ENCODE measurements around the gene GADD45GIP1.
"Not testable (repeated sequence)": the region's sequence is repeated elsewhere in the genome, so short reads cannot be mapped to it uniquely, and the experiment has no call there.

The GADD45GIP1 gene

GRCh38 chr19:12987781-12988180, 30.8 kb upstream of the GADD45GIP1 start:
- no peak for FAIRE-seq

GRCh38 chr19:12987190-12987589, 30.2 kb upstream of the GADD45GIP1 start:
- FAIRE-seq: no peak

DNA sequence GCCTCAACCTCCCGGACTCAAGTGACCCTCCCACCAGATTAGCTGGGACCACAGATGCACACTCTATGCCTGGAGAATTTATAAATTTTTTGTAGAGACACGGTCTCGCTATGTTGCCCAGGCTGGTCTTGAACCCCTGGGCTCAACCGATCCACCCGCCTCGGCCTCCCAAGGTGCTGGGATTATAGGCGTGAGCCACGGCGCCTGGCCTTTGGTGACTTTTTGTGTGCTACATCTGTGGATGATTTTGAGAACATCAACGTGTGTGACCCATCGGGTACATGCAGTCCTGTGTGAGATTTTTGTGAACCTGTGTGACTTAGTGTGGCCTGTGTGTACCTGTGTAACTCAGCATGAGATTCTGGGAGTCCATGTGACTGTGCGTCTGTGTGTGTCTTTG, 29.7 kb upstream of the GADD45GIP1 start:
- FAIRE-seq: no peak

DNA sequence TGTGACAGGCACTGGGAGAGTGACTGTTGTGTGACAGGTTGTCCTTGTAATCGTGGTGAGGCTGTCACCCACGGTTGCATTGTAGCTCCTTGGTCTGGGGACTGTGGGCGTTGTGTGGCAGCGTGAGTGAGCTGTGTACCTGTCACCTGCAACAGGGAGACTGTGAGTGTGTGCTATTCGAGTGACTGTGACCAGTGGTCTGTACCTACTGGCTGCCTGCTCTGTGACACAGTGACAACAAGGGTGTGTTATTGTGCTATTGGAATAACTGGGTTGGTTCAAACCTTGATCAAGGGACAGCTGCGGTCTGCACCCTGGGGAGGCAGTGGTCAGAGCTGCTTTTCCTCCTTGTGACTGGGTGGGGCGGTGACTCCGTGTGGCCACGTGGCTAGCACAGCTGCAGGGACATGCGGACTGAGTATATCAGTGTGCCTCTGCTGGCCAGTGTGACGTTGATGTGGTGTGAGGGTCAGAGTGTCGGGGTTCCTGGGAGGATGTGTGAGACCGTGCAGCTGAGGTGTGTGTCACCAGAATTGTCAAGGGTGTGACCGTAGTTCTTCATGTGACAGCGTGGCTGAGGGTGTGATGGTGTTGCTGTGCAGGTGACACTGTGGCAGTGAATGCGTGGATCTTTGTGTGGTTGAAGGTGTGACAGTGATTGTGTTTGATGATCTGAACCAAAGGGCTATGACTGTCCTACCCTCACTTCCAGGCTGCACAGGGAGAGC, 28.2 kb upstream of the GADD45GIP1 start:
- no peak for FAIRE-seq

DNA sequence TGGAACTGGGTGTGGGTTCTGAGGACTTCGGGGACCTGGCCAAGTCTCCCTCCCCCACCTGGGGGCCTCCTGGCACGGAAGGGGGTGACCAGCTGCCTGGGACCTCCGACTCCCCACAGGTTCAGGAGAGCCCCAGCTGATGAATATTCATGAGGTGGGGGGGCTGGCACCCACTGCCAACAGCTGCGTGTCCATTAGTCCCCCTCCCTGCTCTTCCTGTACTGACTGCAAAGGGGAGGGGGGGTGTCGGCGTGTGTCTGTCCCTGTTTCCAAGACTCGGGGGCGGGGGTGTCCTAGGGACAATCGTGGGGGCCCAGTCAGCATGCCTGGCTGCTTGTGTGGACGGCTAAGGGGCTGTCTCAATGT, 27.6 kb upstream of the GADD45GIP1 start:
- no peak for FAIRE-seq

GRCh38 chr19:12984143-12984627, 27.2 kb upstream of the GADD45GIP1 start:
- no peak for FAIRE-seq

GRCh38 chr19:12983542-12984142, 26.6 kb upstream of the GADD45GIP1 start:
- FAIRE-seq: no peak

DNA sequence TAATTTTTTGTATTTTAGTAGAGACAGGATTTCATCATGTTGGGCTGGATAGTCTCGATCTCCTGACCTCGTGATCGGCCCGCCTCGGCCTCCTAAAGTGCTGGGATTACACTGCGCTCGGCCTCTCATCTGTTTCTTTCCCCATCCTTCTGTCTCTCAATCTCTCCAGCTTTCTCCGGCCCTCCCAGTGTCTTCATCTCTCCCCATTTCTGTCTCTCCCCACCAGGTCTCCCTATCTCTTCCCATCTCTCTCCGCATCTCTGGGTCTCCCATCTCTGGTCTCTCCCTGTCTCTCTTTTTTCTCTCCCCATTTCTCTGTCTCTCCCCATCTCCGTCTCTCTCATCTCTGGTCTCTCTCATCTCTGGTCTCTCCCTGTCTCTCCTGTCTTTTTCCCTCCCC, 26.1 kb upstream of the GADD45GIP1 start:
- FAIRE-seq: no peak

DNA sequence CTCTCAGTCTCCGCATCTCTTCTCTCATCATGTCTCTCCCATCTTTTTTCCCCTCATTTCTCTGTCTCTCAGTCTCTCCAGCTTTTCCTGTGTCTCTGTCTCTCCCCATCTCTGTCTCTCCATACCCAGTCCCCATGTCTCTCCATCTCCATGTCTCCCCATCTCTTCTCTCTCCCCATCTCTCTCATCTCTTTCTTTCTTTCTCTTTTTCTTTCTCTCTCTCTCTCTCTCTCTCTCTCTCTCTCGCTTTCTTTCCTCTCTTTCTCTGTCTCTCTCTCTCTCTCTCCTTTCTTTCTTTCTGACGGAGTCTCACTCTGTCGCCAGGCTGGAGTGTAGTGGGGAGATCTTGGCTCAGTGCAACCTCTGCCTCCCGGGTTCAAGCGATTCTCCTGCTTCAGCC, 25.6 kb upstream of the GADD45GIP1 start:
- no peak for FAIRE-seq

- FAIRE-seq: no peak
Observed at GRCh38 chr19:12979974-12980373, 23.0 kb upstream of the GADD45GIP1 start.

DNA sequence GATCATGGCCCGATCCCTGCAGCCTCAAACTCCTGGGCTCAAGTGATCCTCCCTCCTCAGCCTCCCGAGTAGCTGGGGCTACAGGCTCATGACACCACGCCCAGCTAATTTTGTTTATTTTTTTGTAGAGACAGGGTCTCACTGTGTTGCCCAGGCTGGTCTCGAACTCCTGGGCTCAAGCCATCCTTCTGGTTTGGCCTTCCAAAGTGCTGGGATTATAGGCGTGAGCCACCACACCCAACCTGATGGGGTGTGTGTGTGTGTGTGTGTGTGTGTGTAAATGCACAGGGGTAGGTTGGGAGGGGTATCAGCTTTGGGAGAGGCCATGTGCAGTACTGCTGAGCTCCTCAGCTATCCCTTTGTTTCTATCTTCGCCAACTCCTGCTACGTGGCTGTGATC, 19.1 kb upstream of the GADD45GIP1 start:
- FAIRE-seq: not testable (repeated sequence)

DNA sequence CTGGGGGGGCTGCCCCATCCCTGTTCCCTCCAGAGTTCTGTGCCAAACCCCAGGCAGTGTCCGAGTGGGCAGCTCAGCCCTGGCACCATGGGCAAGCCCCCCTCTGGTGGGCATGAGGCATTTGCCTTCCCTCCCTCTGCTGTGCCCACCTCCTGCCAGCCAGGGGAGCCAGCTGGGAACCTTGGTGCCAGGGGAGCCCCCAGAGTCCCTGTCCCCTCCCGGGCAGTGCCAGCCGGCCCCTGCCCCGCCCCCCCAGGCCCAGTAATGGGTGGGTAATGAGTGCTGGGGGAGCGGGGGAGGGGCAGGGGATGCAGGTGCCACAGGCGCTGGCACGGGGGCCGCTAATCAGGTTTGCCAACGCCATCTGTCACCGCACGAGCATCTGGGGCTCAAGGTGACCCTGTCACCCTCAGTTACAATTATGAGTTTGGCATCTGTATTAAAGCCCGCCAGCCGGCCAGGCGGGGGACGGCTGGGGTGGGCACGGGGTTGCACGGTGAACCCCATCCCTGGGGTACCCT, 18.3 kb upstream of the GADD45GIP1 start:
- no peak for FAIRE-seq

GRCh38 chr19:12974301-12975220, 17.5 kb upstream of the GADD45GIP1 start:
- FAIRE-seq: no peak

DNA sequence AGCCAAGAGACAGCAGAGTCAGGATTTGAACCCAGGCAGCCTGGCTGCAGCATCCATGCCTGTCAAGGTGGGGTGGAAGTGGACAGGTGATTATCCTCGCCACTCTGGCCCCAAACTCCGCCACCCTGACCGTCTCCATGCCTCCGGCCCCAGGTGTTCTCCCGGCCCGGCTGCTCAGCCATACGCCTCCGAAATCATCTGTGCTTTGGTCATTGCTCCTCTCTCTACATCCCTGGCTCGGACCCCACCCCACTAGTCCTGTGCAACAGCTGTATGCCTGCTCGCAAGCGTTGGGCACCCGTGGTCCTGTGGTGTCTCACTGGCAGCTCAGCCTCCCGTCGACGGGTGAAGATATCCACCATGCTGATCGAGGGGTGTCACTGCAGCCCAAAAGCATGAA, 16.2 kb upstream of the GADD45GIP1 start:
- no peak for FAIRE-seq

- FAIRE-seq: no peak
Observed at GRCh38 chr19:12970070-12970820, 13.2 kb upstream of the GADD45GIP1 start.

GRCh38 chr19:12969292-12969988, 12.4 kb upstream of the GADD45GIP1 start, which contains the start of gene DAND5:
DAND5 (plus strand) TSS chr19:12969576; CDS start chr19:12969661, 85 bp downstream.
- no peak for FAIRE-seq

- no peak for FAIRE-seq
Observed at GRCh38 chr19:12967907-12968306, 10.9 kb upstream of the GADD45GIP1 start.

- FAIRE-seq: no peak
Observed at GRCh38 chr19:12965812-12966135, 8.8 kb upstream of the GADD45GIP1 start.

- FAIRE-seq: no peak
Observed at GRCh38 chr19:12965017-12965811, 8.2 kb upstream of the GADD45GIP1 start.

GRCh38 chr19:12959481-12959880, 2.5 kb upstream of the GADD45GIP1 start:
- FAIRE-seq: no peak

- not testable (repeated sequence) for FAIRE-seq
Observed at GRCh38 chr19:12957389-12957952, 448 bp upstream of the GADD45GIP1 start.

Measured in endometrium (tissue), 2 donors.